Measurements from ENCODE around the gene C5orf63. TPM values are rescaled to one million over a fixed set of nuclear protein-coding genes. Genes with fewer than 3 reads are reported as not detected.

Gene C5orf63
- polyA plus RNA-seq, 1 donor from 2014 or later: not detected

GRCh38 chr5:127063257-127063913 lies 9.9 kb downstream of the C5orf63 start:
- TF ChIP-seq REST (IDR thresholded peaks at IDR 0.05; ENCODE audit: borderline replicate concordance) (no peak), MXI1 (conservative IDR thresholded peaks at IDR 0.05; ENCODE audit: poor library complexity, severe bottlenecking) (no peak), EZH2 (IDR thresholded peaks at IDR 0.05; ENCODE audit: borderline replicate concordance, insufficient read depth, low read length, poor library complexity, severe bottlenecking) (no peak), TAF1 (IDR thresholded peaks at IDR 0.05; ENCODE audit: low read depth) (no peak), EP300 (conservative IDR thresholded peaks at IDR 0.05; ENCODE audit: poor library complexity, severe bottlenecking) (no peak), CTCF (IDR thresholded peaks at IDR 0.05; ENCODE audit: poor library complexity, severe bottlenecking) (no peak), POLR2AphosphoS5 (IDR thresholded peaks at IDR 0.05) (no peak), RAD21 (conservative IDR thresholded peaks at IDR 0.05) (no peak), SMC3 (conservative IDR thresholded peaks at IDR 0.05; ENCODE audit: poor library complexity) (no peak)
- H3K27ac ChIP-seq (ENCODE audit: low read length): no peak overlapping the region
- no peaks in the 10 kb centered on the region for H3K79me2 ChIP-seq (replicated peaks; ENCODE audit: insufficient read depth, low read length)
- no peaks in the 10 kb centered on the region for H3K27me3 ChIP-seq (ENCODE audit: insufficient read depth, low read depth, low read length)
- H4K20me1 ChIP-seq (ENCODE audit: insufficient read depth): no peaks in the 10 kb centered on the region
- H3K9ac ChIP-seq (ENCODE audit: low read length): no peak overlapping the region
- H3K4me2 ChIP-seq (ENCODE audit: low read length): no peak overlapping the region
- no peaks in the 10 kb centered on the region for H3K9me3 ChIP-seq (ENCODE audit: low read length)
- H3K4me3 ChIP-seq (ENCODE audit: low read length): no peak overlapping the region
- H2AFZ ChIP-seq (ENCODE audit: low read depth, low read length): no peak overlapping the region
- no peaks in the 10 kb centered on the region for H3F3A ChIP-seq (ENCODE audit: insufficient read depth, low read length, poor library complexity, severe bottlenecking)
- H3K9me2 ChIP-seq (ENCODE audit: insufficient read depth, low read length): no peaks in the 10 kb centered on the region
- H3K36me3 ChIP-seq (ENCODE audit: insufficient read depth, low read length): no peaks in the 10 kb centered on the region

- Histone ChIP-seq H3K27ac (ENCODE audit: low read length) (no peak overlapping the region), H3K27me3 (ENCODE audit: insufficient read depth, low read depth, low read length) (no peaks in the 10 kb centered on the region)
Observed at GRCh38 chr5:127061956-127062355, 11.3 kb downstream of the C5orf63 start.

More at GRCh38 chr5:127061956-127062355, 11.3 kb downstream of the C5orf63 start:
- Histone ChIP-seq H3K4me2 (ENCODE audit: low read length) (no peak overlapping the region), H2AFZ (ENCODE audit: low read depth, low read length) (no peak overlapping the region), H3K36me3 (ENCODE audit: insufficient read depth, low read length) (no peaks in the 10 kb centered on the region), H3K9me3 (ENCODE audit: low read length) (no peaks in the 10 kb centered on the region), H3K79me2 (replicated peaks; ENCODE audit: insufficient read depth, low read length) (no peaks in the 10 kb centered on the region), H3K9ac (ENCODE audit: low read length) (no peak overlapping the region), H4K20me1 (ENCODE audit: insufficient read depth) (no peaks in the 10 kb centered on the region), H3K9me2 (ENCODE audit: insufficient read depth, low read length) (no peaks in the 10 kb centered on the region), H3K4me3 (ENCODE audit: low read length) (no peak overlapping the region), H3F3A (ENCODE audit: insufficient read depth, low read length, poor library complexity, severe bottlenecking) (no peaks in the 10 kb centered on the region)
- no peak for TF ChIP-seq EP300 (conservative IDR thresholded peaks at IDR 0.05; ENCODE audit: poor library complexity, severe bottlenecking)
- no peak for TF ChIP-seq MXI1 (conservative IDR thresholded peaks at IDR 0.05; ENCODE audit: poor library complexity, severe bottlenecking)
- TF ChIP-seq POLR2AphosphoS5 (IDR thresholded peaks at IDR 0.05): no peak
- no peak for TF ChIP-seq CTCF (IDR thresholded peaks at IDR 0.05; ENCODE audit: poor library complexity, severe bottlenecking)
- TF ChIP-seq EZH2 (IDR thresholded peaks at IDR 0.05; ENCODE audit: borderline replicate concordance, insufficient read depth, low read length, poor library complexity, severe bottlenecking): no peak
- no peak for TF ChIP-seq REST (IDR thresholded peaks at IDR 0.05; ENCODE audit: borderline replicate concordance)
- TF ChIP-seq RAD21 (conservative IDR thresholded peaks at IDR 0.05): no peak
